ENCODE results near the gene CLP1.

Gene CLP1

DNA sequence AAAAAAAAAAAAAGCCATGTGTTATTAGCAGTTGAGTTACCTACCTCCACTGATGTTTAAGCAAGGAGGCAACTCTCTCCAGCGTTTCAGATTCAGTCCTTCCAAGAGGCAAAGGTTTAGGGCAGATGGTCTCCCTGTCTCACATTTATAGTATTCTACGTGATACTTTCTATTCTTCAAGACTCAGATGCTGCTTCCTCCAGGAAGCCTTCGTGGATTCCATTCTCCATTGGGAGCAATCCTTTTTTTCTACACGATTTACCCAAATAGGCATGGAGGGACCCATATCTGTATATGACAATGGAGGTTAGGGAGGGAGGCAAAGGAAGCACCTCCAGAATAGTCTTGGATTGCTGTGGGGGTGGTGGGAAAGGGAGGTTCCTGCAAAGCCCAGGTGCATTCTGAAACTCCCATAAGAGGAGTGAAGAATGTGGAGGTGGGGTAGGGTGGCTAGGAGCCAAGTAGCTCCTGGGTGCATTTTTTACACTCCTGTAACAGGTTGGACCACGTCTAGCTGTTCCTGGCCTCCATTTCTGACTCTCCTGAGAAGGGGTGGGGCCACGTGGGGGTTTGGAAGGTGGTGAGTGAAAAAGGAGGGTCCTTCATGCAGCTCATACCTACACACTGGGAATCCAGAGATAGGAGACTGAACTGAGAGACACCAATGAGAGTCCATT, 24.0 kb upstream of the CLP1 start:
- no peak overlapping the region for H3K4me3 ChIP-seq (ENCODE audit: control insufficient read depth, low read depth, low read length)
- DNase-seq (ENCODE audit: low read depth), result no peak
- no peak for TF ChIP-seq CTCF (conservative IDR thresholded peaks at IDR 0.05; ENCODE audit: control insufficient read depth, insufficient read depth, low read depth, low read length)

GRCh38 chr11:57634311-57634710, 23.3 kb upstream of the CLP1 start:
- H3K4me3 ChIP-seq (ENCODE audit: control insufficient read depth, low read depth, low read length), result no peak overlapping the region
- DNase-seq (ENCODE audit: low read depth), result no peak
- TF ChIP-seq CTCF (conservative IDR thresholded peaks at IDR 0.05; ENCODE audit: control insufficient read depth, insufficient read depth, low read depth, low read length), result no peak

- DNase-seq (ENCODE audit: low read depth), result no peak
- TF ChIP-seq CTCF (conservative IDR thresholded peaks at IDR 0.05; ENCODE audit: control insufficient read depth, insufficient read depth, low read depth, low read length), result no peak
- no peak overlapping the region for H3K4me3 ChIP-seq (ENCODE audit: control insufficient read depth, low read depth, low read length)
Observed at GRCh38 chr11:57635246-57635645, 22.3 kb upstream of the CLP1 start.

DNA sequence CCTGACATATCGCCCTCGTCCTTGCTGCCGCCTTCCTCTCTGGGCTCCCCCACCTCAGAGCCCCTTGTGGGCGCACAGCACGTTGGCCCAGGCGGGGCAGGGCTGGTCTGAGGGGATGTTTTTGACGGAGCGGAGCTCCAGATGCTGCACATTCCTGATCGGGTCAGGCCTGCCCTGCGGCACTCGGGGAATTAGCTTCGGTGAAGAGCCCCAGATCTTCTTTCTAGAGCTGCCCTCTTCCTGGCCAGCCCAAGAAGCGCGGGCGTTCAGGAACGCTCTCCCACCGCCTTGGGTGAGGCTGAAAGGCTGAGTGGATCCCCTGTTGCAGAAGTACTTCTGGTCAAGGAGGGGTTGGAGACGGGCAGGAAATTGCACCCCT, 19.9 kb upstream of the CLP1 start:
- no peak for DNase-seq (ENCODE audit: low read depth)
- TF ChIP-seq CTCF (conservative IDR thresholded peaks at IDR 0.05; ENCODE audit: control insufficient read depth, insufficient read depth, low read depth, low read length), result no peak
- H3K4me3 ChIP-seq (ENCODE audit: control insufficient read depth, low read depth, low read length), result peak overlapping the region; percentile 97

DNA sequence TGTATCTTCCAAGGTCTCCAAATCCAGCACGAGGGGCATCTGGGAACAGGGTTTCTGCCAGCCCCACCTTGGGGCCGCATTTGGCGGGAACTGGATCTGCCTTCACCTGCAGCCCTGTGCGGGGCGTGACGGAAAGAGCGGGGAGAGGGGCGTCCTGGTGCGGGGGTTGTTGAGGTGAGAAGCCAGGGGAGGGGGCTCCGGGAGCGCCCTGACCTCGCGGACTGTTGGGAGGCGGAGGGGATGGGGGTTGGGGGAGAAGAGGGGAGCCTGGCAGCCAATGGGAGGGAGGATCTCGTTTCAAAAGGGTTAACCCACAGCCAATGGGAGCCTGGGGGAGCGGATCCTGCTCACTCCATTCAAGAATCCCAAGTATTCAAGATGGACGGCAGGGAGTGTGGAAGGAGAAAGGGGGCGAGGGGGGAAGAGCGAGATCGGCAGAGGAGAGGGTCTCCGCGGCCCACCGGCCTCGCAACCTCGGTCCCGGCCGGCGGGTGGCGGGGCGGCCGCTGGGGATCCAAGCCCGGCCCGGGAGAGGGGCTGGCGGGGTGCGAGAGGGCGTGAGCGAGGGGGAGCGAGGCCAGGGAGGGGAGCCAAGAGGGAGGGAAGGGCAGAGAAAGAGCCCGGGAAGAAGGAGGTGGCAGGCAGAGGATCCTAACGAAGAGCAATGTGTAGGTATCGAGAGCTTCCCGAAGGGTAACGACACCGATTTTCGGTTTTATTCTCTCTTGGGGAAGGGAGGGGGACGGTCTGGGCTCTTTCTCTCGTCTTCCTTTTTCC, 19.4 kb upstream of the CLP1 start:
- peak; percentile 83 for DNase-seq (ENCODE audit: low read depth)
- TF ChIP-seq CTCF (conservative IDR thresholded peaks at IDR 0.05; ENCODE audit: control insufficient read depth, insufficient read depth, low read depth, low read length), result no peak
- peak overlapping the region; percentile 97 for H3K4me3 ChIP-seq (ENCODE audit: control insufficient read depth, low read depth, low read length)

- TF ChIP-seq CTCF (conservative IDR thresholded peaks at IDR 0.05; ENCODE audit: control insufficient read depth, insufficient read depth, low read depth, low read length), result no peak
- H3K4me3 ChIP-seq (ENCODE audit: control insufficient read depth, low read depth, low read length), result peak overlapping the region; percentile 97
- peak; percentile 25 for DNase-seq (ENCODE audit: low read depth)
Observed at GRCh38 chr11:57638811-57639320, 18.7 kb upstream of the CLP1 start.
